Testis (tissue), 3 donors: ENCODE measurements around the gene TAGLN2. TPM values are rescaled to one million over a fixed set of nuclear protein-coding genes. Genes with fewer than 3 reads are reported as not detected.

Experiments
- DNase-seq: peaks from one replicate; pipeline ENCODE4 v3.0.0-alpha.2; 2019
- H3K27ac ChIP-seq, 2 donors: fragments of 200-600 bp; sonication (generic); one replicate each; pipeline ENCODE4 v1.5.1; 2019
- H3K27me3 ChIP-seq: fragments of 200-600 bp; sonication (generic); one replicate; pipeline ENCODE4 v1.5.1; 2019
- H3K36me3 ChIP-seq: fragments of 200-600 bp; sonication (generic); one replicate; pipeline ENCODE4 v1.5.1; 2017; ENCODE audit warnings: low read depth; ENCODE audit errors: missing control alignments
- H3K4me1 ChIP-seq: fragments of 200-600 bp; sonication (generic); one replicate; pipeline ENCODE4 v1.5.1; 2019
- H3K4me3 ChIP-seq, 2 donors: fragments of 200-600 bp; sonication (generic); one replicate each; pipeline ENCODE4 v1.5.1; 2017 to 2019
- H3K9me3 ChIP-seq: fragments of 200-600 bp; sonication (generic); one replicate; pipeline ENCODE4 v1.5.1; 2017
- CTCF ChIP-seq, 3 experiments: fragments of 450-650 bp in 2 of 3; fragments of 200-600 bp in 1 of 3; sonication (generic) in 1 of 3; IDR thresholded peaks; one replicate each; pipeline ENCODE4 v1.5.1; 2016 to 2019; ENCODE audit warnings: antibody characterized with exemption in 3 of 3, mild to moderate bottlenecking in 2 of 3, moderate library complexity in 1 of 3
- POLR2A ChIP-seq: fragments of 450-650 bp; IDR thresholded peaks from one replicate; pipeline ENCODE4 v1.6.1; 2017; ENCODE audit warnings: antibody characterized with exemption, mild to moderate bottlenecking, moderate library complexity
- WGBS, 2 donors: methylation state at CpG; one replicate each; pipeline ENCODE4 v1.1.5; 2018; 5-methylcytosine and 5-hydroxymethylcytosine counted together
- intact Hi-C: fragments of 100-400 bp; cut with DNase I; formaldehyde crosslinking; loops from one replicate; pipeline ENCODE4 v1.15.1; 2023; ENCODE audit warnings: low total_unique reads
- polyA plus RNA-seq: library from polyadenylated mRNA; stranded (reverse); fragments of 350-450 nt; fragmentation: Illumina TruSeq; extraction: RNeasy Lipid Tissue Mini Kit (QIAGEN cat#74804); gene quantifications from one replicate; pipeline ENCODE4 v1.2.3, GENCODE V29; 2014; ENCODE audit warnings: low read depth, low replicate concordance; ENCODE audit not compliant: insufficient read depth
- total RNA-seq, 2 donors: library from RNA; depleted of rRNA; stranded (reverse); fragments of >200 nt; gene quantifications; one replicate each; pipeline ENCODE4 v1.2.3, GENCODE V29; 2016

Gene TAGLN2
- total and polyA plus RNA-seq, 3 donors from 2014 or later = 204 to 389 (median 305) TPM

GRCh38 chr1:159943278-159943640, 18.0 kb upstream of the TAGLN2 start:
- no peaks in the 10 kb centered on the region for H3K9me3 ChIP-seq
- H3K4me3 ChIP-seq = no peak overlapping the region
- TF ChIP-seq POLR2A (no peak), CTCF (IDR thresholded peaks at IDR 0.05) (no peak)
- no peak overlapping the region for H3K27ac ChIP-seq
- 45 to 81% methylated on average over 2 to 5 of the region's 5 CpGs for WGBS, 2 donors
- intact Hi-C loops = no loop called here
- no peaks in the 10 kb centered on the region for H3K27me3 ChIP-seq
- H3K36me3 ChIP-seq = no peaks in the 10 kb centered on the region
- H3K4me1 ChIP-seq = peaks cover 12% of the 10 kb centered on the region
- DNase-seq = no peak

- no peak for TF ChIP-seq CTCF (IDR thresholded peaks at IDR 0.05)
- TF ChIP-seq POLR2A = no peak
- Histone ChIP-seq H3K9me3 (no peaks in the 10 kb centered on the region), H3K36me3 (no peaks in the 10 kb centered on the region), H3K27ac (no peak overlapping the region), H3K27me3 (no peaks in the 10 kb centered on the region), H3K4me3 (no peak overlapping the region), H3K4me1 (peaks cover 12% of the 10 kb centered on the region)
- intact Hi-C loops = no loop called here
- no peak for DNase-seq
- 88 to 95% methylated on average over 6 to 15 of the region's 15 CpGs for WGBS, 2 donors
Observed at GRCh38 chr1:159942632-159943277, 17.4 kb upstream of the TAGLN2 start.

GRCh38 chr1:159941591-159942560, 16.6 kb upstream of the TAGLN2 start:
- Histone ChIP-seq H3K27ac (no peak overlapping the region), H3K27me3 (no peaks in the 10 kb centered on the region), H3K9me3 (no peaks in the 10 kb centered on the region), H3K36me3 (no peaks in the 10 kb centered on the region), H3K4me1 (peaks cover 12% of the 10 kb centered on the region), H3K4me3 (no peak overlapping the region)
- intact Hi-C loops = no loop called here
- TF ChIP-seq CTCF (IDR thresholded peaks at IDR 0.05) (no peak), POLR2A (no peak)
- 71 to 77% methylated on average over 12 to 15 of the region's 15 CpGs for WGBS, 2 donors
- no peak for DNase-seq

GRCh38 chr1:159941141-159941540, 15.8 kb upstream of the TAGLN2 start:
- Histone ChIP-seq H3K4me3 (no peak overlapping the region), H3K27me3 (no peaks in the 10 kb centered on the region), H3K4me1 (peaks cover 15% of the 10 kb centered on the region), H3K9me3 (no peaks in the 10 kb centered on the region), H3K27ac (no peak overlapping the region), H3K36me3 (no peaks in the 10 kb centered on the region)
- intact Hi-C loops = no loop called here
- WGBS, 2 donors = 76 to 98% methylated on average over 3 to 5 of the region's 5 CpGs
- DNase-seq = no peak
- TF ChIP-seq CTCF (IDR thresholded peaks at IDR 0.05) (no peak), POLR2A (no peak)
